Panc1 (cell line): ENCODE data around the gene LRP11. TPM values are rescaled to one million over a fixed set of nuclear protein-coding genes. Genes with fewer than 3 reads are reported as not detected.

Experiments used
- ATAC-seq: fragments of 200-7000 bp; cut with Tn5 transposase; 2 replicates; pipeline ENCODE4 v1.9.1; 2020; ENCODE audit warnings: mild to moderate bottlenecking, moderate library complexity
- Bru-seq: library from RNA; stranded (reverse); fragments of 400-500 nt; gene quantifications from one replicate; lab custom pipeline; 2021; lab: Mats Ljungman, UMichigan
- BruChase-seq, 2 experiments: library from RNA; stranded (reverse); fragments of 400-500 nt; gene quantifications; one replicate each; lab custom pipeline; 2021; lab: Mats Ljungman, UMichigan
- BruUV-seq: library from RNA; stranded (reverse); fragments of 400-500 nt; replicated peaks from 2 replicates; lab custom pipeline; 2021; lab: Mats Ljungman, UMichigan
- CTCF ChIA-PET: fragments of 300-600 bp; sonication (Branson Sonifier 250); formaldehyde crosslinking; loops from one replicate; lab custom pipeline; 2022; ENCODE audit warnings: antibody characterized with exemption; lab: Charles Lee
- POLR2A ChIA-PET: fragments of 300-600 bp; sonication (Branson Sonifier 250); formaldehyde crosslinking; loops from one replicate; lab custom pipeline; 2022; ENCODE audit warnings: antibody characterized with exemption; lab: Charles Lee
- DNase-seq: peaks from one replicate; pipeline ENCODE4 v3.0.0-alpha.2; 2010; ENCODE audit warnings: low read depth, low spot score
- H3K27ac ChIP-seq: 2 replicates; pipeline ENCODE4 v1.5.1; 2011; ENCODE audit warnings: mild to moderate bottlenecking, low read length, inconsistent platforms
- H3K27me3 ChIP-seq: fragments of 200-500 bp; sonication (Bioruptor generic); 2 replicates; pipeline ENCODE4 v1.6.0; 2014; ENCODE audit warnings: low read length, inconsistent platforms; ENCODE audit not compliant: control insufficient read depth, insufficient read depth
- H3K36me3 ChIP-seq: fragments of 200-500 bp; sonication (Bioruptor generic); 2 replicates; pipeline ENCODE4 v1.5.1; 2014; ENCODE audit warnings: inconsistent platforms, mild to moderate bottlenecking, low read length, moderate library complexity; ENCODE audit not compliant: control insufficient read depth, insufficient read depth
- H3K4me1 ChIP-seq: 2 replicates; pipeline ENCODE4 v1.5.1; 2011; ENCODE audit warnings: inconsistent platforms, mild to moderate bottlenecking, low read length, moderate library complexity; ENCODE audit not compliant: control insufficient read depth, insufficient read depth
- H3K4me3 ChIP-seq, 2 experiments: 2 replicates each; pipeline ENCODE4 v1.5.1; 2011 to 2012; ENCODE audit warnings: low read depth in 2 of 2, low read length in 2 of 2, mild to moderate bottlenecking in 2 of 2, inconsistent platforms in 1 of 2, moderate library complexity in 1 of 2
- H3K9me3 ChIP-seq: fragments of 200-500 bp; sonication (Bioruptor generic); 2 replicates; pipeline ENCODE4 v1.5.1; 2014; ENCODE audit warnings: low read depth, mild to moderate bottlenecking, inconsistent platforms, low read length, moderate library complexity; ENCODE audit not compliant: control insufficient read depth, insufficient read depth
- CTCF ChIP-seq: fragments of 450-650 bp; IDR thresholded peaks from 2 replicates; pipeline ENCODE4 v1.5.1; 2017; ENCODE audit warnings: mild to moderate bottlenecking
- POLR2AphosphoS5 ChIP-seq: IDR thresholded peaks from 2 replicates; pipeline ENCODE4 v1.6.1; 2012; ENCODE audit warnings: mild to moderate bottlenecking, low read depth, low read length, moderate library complexity
- REST ChIP-seq, 2 experiments: IDR thresholded peaks; 2 replicates each; pipeline ENCODE4 v1.6.1; 2011 to 2012; ENCODE audit warnings: low read depth in 2 of 2, control low read depth in 1 of 2, low read length in 1 of 2, mild to moderate bottlenecking in 1 of 2, moderate library complexity in 1 of 2; ENCODE audit not compliant: insufficient read depth in 1 of 2
- SIN3A ChIP-seq: IDR thresholded peaks from 2 replicates; pipeline ENCODE4 v1.6.1; 2012; ENCODE audit warnings: low read depth, mild to moderate bottlenecking, low read length, moderate library complexity, borderline replicate concordance; ENCODE audit not compliant: insufficient read depth
- TCF7L2 ChIP-seq: IDR thresholded peaks from 2 replicates; pipeline ENCODE4 v1.6.1; 2011; ENCODE audit warnings: mild to moderate bottlenecking, low read depth, low read length, inconsistent platforms
- in situ Hi-C: cut with HindIII; loops from 2 replicates; pipeline ENCODE4 v1.10.0; 2016; ENCODE audit warnings: low sequenced_read_pairs, low pct_unique_long_range_greater_than_20kb
- intact Hi-C: fragments of 100-400 bp; cut with micrococcal nuclease; formaldehyde crosslinking; loops from one replicate; pipeline ENCODE4 v1.10.0; 2022; ENCODE audit not compliant: unreplicated experiment
- long read RNA-seq: library from polyadenylated mRNA; unstranded; transcript quantifications from one replicate; pipeline ENCODE4 v2.0.0, GENCODE V29; 2021; ENCODE audit not compliant: unreplicated experiment
- polyA plus RNA-seq: library from polyadenylated mRNA; unstranded; fragments of >200 nt; gene quantifications from one replicate; pipeline ENCODE4 v1.2.1, GENCODE V29; 2012; ENCODE audit warnings: missing spikeins; ENCODE audit not compliant: insufficient read length
- total RNA-seq: library from RNA; stranded (reverse); gene quantifications from one replicate; pipeline ENCODE4 v1.2.1, GENCODE V29; 2021; ENCODE audit not compliant: unreplicated experiment

The LRP11 gene, protein sequence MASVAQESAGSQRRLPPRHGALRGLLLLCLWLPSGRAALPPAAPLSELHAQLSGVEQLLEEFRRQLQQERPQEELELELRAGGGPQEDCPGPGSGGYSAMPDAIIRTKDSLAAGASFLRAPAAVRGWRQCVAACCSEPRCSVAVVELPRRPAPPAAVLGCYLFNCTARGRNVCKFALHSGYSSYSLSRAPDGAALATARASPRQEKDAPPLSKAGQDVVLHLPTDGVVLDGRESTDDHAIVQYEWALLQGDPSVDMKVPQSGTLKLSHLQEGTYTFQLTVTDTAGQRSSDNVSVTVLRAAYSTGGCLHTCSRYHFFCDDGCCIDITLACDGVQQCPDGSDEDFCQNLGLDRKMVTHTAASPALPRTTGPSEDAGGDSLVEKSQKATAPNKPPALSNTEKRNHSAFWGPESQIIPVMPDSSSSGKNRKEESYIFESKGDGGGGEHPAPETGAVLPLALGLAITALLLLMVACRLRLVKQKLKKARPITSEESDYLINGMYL
- total RNA-seq (151 TPM), Bru-seq, nascent RNA (percentile 83 among the genes with signal in this experiment), BruChase-seq, experiment 1, labeled RNA remaining after a 2-hour chase (percentile 80 among the genes with signal in this experiment), BruChase-seq, experiment 2, labeled RNA remaining after a 6-hour chase (percentile 89 among the genes with signal in this experiment)
- 102 TPM for polyA plus RNA-seq
- long read RNA-seq, transcript LRP11-202 (4 exons, 3,158 nt), result minor isoform, 5 of 409 reads
- long read RNA-seq, transcript LRP11-201 (7 exons, 3,260 nt), result major isoform, 239 of 409 reads
- long read RNA-seq, partial matches to known transcripts, result 100 of 409 reads
- long read RNA-seq, other reads (novel, unspliced or antisense), result 65 of 409 reads

DNA sequence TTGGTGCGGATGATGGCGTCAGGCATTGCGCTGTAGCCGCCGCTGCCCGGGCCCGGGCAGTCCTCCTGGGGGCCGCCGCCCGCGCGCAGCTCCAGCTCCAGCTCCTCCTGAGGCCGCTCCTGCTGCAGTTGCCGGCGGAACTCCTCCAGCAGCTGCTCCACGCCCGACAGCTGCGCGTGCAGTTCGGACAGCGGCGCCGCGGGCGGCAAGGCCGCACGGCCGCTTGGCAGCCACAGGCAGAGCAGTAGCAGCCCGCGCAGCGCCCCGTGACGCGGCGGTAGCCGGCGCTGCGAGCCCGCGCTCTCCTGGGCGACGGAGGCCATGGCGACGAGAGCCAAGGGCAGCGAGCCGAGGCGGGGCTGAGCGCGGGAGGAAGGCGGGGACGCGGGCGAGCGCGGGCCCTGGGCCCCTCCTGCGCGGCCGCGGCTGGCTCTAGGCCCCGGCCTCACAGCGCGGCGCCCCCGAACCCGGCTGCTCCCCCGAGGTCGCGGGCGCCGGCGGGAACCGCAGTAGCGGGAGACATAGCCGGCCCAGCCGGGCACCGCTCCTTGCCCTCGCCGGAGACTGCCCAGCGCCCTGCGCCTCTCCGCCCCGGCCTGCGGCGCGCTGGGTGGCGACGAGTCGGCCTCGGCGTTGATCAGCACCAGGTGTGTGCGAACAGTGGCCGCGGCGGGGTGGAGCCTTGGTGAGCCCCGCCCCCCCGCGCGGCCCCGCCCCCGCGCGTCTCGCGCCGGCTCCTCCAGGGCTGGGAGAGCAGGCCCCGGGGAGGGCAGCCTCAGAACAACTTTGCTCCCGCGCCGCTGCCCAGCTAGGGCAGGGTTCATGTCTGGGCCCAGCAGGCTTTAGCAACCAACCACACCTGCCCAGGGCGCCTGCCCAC lies at the start of gene LRP11:
Gene LRP11 (minus strand): TSS at position 662 of the 880 bp plus-strand sequence. CDS start 339 bp downstream, at position 323.
- POLR2A ChIA-PET, result no interaction called here
- in situ Hi-C loops, result no loop called here
- Histone ChIP-seq H3K9me3 (no peaks in the 10 kb centered on the region), H3K4me3 (peak within 1 kb of the TSS; percentile 74 to 75), H3K36me3 (no peaks in the 10 kb centered on the region), H3K4me1 (peaks cover 20% of the 10 kb centered on the region), H3K27me3 (no peaks in the 10 kb centered on the region), H3K27ac (peak within 1 kb of the TSS; percentile 93)
- ATAC-seq, result peak; percentile 85
- no TSS peak for BruUV-seq
- intact Hi-C loops, result loop anchor here (10.0 kb wide), 1 partner anchor 61 kb away; the partner anchor contains the start of gene RAET1G
- CTCF ChIA-PET, result no interaction called here
- peak; percentile 77 for TF ChIP-seq POLR2AphosphoS5
- no peak for TF ChIP-seq TCF7L2
- TF ChIP-seq SIN3A, result peak; percentile 53; the same call in 1 of the 2 replicates
- TF ChIP-seq REST (IDR thresholded peaks at IDR 0.05; ENCODE audit: insufficient read depth in 1 of 2, low read depth in 2 of 2, low read length in 1 of 2), result peak; percentile 82 to 91
- no peak for TF ChIP-seq CTCF
- DNase-seq, result no peak

DNA sequence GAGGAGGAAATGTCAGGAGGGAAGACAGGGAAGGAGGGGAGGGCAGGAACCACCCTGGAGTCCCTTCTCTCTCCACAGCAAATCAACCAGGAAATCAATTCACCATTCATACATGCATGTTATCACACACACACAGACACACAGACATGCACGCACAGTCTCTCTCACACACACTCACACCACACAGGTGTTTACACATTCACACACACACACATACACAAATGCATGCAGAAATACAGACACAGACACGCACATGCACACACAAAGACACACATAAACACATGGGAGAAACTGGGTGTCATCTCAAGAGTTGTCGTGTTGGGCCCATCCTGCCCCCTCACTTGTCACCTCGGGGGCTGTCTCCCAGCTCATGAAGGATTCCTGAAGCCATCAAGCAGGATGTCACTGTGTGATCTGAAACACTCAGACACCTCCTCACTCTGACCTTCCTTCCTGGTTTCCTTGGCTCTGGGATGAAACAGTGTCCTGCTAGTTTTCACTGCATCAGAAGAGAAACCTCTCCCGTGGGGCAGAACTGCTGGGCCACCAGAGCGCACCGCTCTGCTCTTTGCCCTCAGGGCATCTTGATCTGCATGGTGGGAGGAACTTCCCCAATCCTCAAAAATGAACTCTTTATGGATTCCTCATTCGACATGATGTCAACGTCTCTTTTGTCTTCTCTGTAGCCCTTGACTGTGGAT lies 49.5 kb upstream of the LRP11 start:
- Histone ChIP-seq H3K9me3 (no peaks in the 10 kb centered on the region), H3K36me3 (no peaks in the 10 kb centered on the region), H3K4me1 (no peaks in the 10 kb centered on the region), H3K27ac (no peak overlapping the region), H3K4me3 (no peak overlapping the region), H3K27me3 (no peaks in the 10 kb centered on the region)
- in situ Hi-C loops (no loop called here), intact Hi-C loops (no loop called here)
- BruUV-seq, result no TSS peak
- no peak for ATAC-seq
- CTCF ChIA-PET, result no interaction called here
- TF ChIP-seq CTCF (no peak), REST (IDR thresholded peaks at IDR 0.05; ENCODE audit: insufficient read depth in 1 of 2, low read depth in 2 of 2, low read length in 1 of 2) (no peak), TCF7L2 (no peak), SIN3A (no peak), POLR2AphosphoS5 (no peak)
- POLR2A ChIA-PET, result no interaction called here
- no peak for DNase-seq
